SU-DHL-6 (cell line): Measurements from ENCODE around the gene PLD5.

Source experiments
- CTCF ChIP-seq: fragments of 200-600 bp; sonication (generic); IDR thresholded peaks from one replicate; pipeline ENCODE4 v1.5.1; 2017; ENCODE audit warnings: antibody characterized with exemption, mild to moderate bottlenecking, low read length, moderate library complexity; ENCODE audit not compliant: insufficient read depth, poor library complexity, severe bottlenecking
- EZH2phosphoT487 ChIP-seq: fragments of 200-600 bp; sonication (generic), shearing (Covaris generic); conservative IDR thresholded peaks from 2 replicates; pipeline ENCODE4 v1.6.1; 2018; ENCODE audit warnings: mild to moderate bottlenecking, antibody characterized with exemption, low read length, moderate library complexity, mixed read lengths

DNA sequence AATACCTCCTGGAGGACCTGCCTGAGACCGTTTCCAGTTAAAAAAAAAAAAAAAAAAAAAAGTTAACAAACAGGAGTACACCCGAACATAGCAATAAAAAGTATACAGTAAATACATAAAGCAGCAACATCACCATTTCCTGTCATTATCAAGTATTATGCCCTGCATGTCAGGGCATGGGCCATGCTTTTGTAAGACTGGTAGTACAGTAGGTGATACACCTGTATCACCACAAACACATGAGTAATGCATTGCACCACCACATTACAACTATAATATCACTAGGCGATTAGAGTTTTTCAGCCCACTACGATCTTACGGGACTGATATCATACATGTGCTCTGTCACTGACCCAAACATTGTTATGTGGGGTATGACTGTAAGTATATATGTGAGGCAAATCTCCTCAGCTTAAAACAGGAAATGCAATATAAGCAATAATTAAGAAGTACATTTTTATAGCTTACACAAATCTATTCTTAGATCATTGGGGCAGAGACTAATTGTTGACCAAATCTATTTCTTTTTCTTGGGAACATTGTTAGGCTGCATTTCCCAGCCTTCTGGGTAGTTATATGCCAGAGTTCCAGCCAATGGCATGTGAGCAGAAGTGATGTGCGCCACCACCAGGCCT, 98.1 kb downstream of the PLD5 start:
- TF ChIP-seq CTCF (no peak), EZH2phosphoT487 (no peak)
